ENCODE data around the gene BTAF1.

The BTAF1 gene

GRCh38 chr10:91908337-91909116, 15.0 kb upstream of the BTAF1 start:
- peak; percentile 49 for DNase-seq (ENCODE audit: low read depth)

DNA sequence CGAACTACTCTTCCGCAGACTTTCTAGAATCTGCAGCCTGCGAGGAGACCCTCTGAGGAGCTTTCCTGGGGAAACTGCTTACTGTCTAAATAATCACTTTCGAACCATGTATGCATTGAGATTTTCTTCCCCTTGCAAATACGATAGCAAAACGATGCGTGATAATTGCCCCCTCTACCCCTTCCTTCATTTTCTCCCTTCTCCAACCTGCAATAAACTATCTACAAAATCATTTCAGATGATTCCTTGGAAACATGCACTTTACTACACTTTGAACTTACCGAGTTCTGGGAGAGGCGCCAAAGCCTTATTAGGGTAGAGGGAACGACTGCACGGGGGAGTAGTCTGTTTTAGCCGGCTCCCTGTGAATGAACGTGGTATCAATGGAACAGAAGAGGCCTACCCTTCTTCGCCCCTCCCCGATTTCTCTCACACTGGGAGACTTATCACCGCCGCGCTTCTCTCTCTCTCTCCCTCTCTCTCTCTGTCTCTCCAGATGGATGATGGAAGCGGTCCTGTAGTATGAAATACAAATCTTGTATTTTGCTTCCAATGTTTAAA, 14.4 kb upstream of the BTAF1 start, which contains the start of gene FGFBP3:
Gene FGFBP3 (minus strand): TSS at position 370 of the 561 bp plus-strand sequence. CDS start 517 bp downstream, outside the sequence.
- DNase-seq (ENCODE audit: low read depth) = no peak

DNA sequence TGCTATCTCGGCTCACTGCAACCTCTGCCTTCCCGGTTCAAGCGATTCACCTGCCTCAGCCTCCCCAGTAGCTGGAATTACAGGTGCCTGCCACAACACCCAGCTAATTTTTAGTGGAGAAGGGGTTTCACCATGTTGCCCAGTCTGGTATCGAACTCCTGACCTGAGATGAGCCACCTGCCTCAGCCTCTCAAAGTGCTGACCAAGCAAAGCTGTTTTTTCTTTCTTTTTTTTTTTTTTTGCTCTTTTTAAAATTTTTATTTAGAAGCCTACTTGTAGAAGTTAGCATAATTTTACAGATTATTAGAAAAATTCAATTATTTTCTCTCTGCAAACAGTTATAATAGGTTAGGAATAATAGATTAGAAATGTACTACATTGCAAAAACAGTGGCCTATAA, 13.1 kb upstream of the BTAF1 start:
- DNase-seq (ENCODE audit: low read depth) = no peak

GRCh38 chr10:91919651-91920050, 3.9 kb upstream of the BTAF1 start:
- DNase-seq (ENCODE audit: low read depth) = no peak

DNA sequence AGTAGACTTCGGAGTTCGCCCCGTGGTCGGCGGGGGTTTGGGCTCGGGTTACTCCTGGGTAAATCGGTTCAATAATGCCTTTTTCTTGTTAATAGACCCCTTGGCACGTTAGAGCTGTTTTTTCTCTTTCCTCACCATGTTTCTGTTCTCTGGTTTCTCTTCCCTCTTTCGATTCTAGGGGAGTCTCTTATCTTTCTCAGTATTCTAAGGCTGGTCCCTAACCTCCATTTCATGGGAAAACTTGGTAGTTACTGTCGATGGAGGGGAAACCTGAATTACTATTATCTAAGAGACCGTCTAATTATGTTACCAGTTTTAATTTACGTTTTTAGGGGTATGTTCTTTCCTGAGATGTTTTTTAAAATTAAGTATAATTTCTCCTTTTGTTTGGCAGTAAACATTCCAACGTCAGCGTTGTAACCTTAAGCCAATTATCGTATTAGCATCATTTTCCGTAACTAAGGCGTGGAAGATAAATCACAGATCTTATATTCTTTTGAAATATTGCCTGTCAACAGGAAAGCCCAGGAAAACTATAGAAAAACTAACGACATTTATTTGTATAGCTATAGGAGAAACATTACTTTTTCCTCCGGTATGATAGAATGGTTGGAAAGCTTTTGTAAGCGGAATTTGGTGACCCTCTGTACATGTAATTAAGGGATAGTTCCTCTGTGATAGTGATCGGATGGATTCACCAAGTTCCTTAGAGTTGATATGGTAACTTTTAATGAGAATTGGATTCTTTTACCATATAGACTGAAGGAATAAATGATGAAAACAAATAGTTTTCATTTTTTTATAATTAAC, 847 bp downstream of the BTAF1 start:
- no peak for DNase-seq (ENCODE audit: low read depth)

GRCh38 chr10:91925022-91925320, 1.4 kb downstream of the BTAF1 start:
- DNase-seq (ENCODE audit: low read depth) = no peak

DNA sequence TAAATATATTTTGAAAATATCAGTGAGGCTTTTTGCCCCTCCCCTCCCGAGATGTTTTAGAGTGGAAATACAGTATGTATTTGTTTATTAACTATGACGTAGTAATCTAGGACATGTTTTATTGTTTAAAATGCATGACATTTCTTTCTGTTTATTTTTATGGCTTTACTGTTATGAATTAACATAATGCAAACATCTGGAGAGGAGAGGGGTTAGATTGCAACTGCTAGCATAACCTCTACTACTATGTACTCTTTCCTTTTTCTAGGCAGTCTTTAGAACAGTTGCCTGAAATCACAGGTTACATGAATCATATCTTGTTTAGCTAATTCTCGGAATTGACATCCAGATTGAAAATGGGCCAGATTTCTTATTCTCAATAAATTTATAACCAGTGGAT, 7.4 kb downstream of the BTAF1 start:
- DNase-seq (ENCODE audit: low read depth) = no peak

DNA sequence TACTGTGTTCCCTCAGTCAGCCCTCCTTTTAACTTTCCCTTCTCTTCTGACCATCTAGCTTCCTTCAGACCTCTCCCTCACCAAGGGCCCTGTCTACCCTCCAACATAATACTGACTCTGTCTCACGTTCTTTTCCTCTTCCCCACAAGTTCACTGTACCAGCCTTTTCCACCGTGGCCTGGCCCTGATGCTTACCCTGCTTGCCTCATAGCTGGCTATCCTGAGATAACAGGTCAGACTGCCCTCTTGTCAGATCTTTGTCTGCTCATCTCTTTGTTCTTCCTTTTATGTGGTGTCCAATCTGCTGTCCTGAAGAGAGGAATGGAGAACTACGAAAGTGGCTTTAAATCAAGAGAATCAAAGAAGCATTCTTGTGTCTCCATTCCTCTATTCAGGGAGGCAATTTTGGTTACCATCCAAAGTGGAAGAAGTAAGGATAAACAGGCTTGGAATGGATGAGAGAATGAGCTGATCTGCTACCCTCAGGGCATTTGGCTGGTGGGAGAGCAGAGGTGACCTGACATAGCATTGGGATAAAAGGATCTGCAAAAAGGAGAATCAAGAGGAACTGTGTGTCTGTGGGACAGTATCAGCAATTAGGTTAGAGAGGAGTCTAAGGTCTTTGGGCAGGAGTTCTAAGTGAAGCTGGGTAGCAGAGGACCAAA, 8.1 kb downstream of the BTAF1 start:
- DNase-seq (ENCODE audit: low read depth) = no peak

DNA sequence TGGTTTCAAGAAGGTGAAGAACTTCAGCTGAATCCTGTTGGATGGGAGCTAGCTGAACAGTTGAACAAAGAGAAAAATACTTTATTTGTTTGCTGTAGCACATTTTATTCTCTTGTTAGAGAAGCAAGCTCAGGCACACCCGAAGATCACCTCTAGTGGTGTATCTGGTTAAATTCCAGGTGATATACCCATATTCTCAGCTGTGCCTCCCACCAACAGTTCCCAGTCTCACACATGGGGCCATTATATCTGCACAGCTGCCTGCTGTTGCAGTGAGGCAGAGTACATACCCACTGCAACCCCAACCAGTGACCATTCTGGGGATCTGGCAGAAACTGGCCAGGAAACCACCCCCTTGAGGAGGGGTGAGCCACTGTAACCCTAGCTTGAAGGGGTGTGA, 9.2 kb downstream of the BTAF1 start:
- DNase-seq (ENCODE audit: low read depth) = no peak

GRCh38 chr10:91935886-91936285, 12.3 kb downstream of the BTAF1 start:
- no peak for DNase-seq (ENCODE audit: low read depth)

DNA sequence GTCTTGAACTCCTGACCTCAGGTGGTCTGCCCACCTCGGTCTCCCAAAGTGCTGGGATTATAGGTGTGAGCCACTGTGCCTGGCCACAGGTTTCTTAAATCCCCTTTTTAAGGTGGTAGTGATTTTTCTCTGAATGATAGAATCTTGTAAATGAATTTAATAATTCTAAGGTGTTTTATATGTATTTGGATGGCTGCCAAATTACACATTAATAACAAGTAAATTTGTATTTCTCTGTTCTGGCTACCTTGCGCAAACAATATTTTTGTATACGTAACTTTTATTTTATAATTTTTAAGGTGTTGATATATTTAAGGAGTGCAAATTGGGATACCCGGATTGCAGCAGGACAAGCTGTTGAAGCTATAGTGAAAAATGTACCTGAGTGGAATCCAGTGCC, 16.1 kb downstream of the BTAF1 start:
- DNase-seq (ENCODE audit: low read depth) = no peak

GRCh38 chr10:91941426-91941825, 17.9 kb downstream of the BTAF1 start:
- DNase-seq (ENCODE audit: low read depth) = no peak

DNA sequence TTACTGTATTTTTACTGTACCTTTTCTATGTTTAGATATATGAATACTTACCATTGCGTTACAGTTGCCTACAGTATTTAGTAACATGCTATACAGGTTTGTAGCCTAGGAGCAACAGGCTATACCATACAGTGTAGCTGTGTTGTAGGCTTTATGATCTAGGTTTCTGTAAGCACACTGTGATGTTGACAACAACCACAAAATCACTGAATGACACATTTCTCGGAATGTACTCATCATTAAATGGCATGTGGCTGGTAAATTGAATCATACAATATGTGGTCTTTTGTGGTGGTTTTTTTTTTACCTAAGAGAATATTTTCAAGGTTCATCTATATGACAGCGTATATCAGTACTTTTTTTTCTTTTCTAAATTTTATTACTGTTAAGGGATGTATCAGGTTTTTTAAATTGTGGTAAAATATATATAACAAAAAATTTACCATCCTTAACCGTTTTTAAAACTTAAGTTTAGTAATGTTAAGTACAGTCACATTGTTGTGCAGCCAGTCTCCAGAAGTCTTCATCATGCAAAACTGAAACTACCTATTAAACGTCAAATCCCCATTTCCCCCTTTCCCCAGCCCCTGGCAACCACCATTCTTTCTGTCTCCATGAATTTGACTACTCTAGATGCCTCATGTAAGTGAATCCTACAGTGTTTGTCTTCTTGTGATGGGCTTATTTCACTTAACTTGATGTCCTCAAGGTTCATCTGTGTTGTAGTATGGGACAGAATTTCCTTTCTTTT, 21.5 kb downstream of the BTAF1 start:
- DNase-seq (ENCODE audit: low read depth) = no peak

DNA sequence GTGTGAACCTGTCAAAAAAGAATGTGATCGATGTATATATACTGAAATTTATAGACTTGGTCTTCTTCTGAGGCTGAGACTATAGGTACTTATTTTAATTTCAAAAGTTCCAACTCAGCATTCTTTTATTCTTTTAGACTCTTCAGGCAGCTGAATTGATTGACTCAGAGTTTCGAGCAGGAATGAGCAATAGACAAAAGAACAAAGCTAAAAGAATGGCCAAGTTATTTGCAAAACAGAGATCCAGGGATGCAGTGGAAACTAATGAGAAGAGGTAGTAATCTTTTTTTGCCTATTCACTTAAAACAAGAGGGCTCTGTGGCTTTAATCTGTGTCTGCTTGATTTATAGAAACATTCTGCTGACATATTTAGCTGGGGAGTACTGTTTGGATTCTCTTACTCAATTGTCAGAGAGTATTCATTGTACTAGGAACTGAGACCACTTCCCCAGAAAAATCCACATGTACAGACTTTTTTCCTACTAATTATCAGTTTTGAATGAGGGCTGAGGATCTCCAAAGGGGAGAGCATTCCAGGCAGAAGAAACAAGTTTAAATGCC, 30.1 kb downstream of the BTAF1 start:
- DNase-seq (ENCODE audit: low read depth) = no peak

GRCh38 chr10:91955114-91955513, 31.5 kb downstream of the BTAF1 start:
- no peak for DNase-seq (ENCODE audit: low read depth)

GRCh38 chr10:91957091-91957490, 33.5 kb downstream of the BTAF1 start:
- DNase-seq (ENCODE audit: low read depth) = no peak

GRCh38 chr10:91969297-91969696, 45.7 kb downstream of the BTAF1 start:
- DNase-seq (ENCODE audit: low read depth) = no peak

DNA sequence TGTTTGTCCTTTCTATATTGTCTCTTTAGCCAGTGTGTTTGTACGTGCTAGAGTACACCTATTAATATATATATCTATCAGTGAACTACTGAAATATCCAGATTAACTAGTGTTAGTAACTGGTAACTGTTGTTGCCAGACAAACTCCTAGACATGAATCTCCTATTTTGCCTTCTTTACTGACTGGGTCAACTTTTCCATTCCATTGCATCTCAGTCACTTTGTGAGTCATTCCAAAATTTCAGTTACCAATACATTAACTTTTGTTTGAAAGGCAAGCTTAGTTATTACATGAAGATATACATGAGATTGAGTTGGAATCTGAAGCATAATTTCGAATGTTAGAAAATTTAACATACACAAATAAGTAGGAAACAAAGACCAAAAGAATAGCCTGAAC, 51.4 kb downstream of the BTAF1 start:
- DNase-seq (ENCODE audit: low read depth) = no peak

GRCh38 chr10:91975438-91975837, 51.9 kb downstream of the BTAF1 start:
- DNase-seq (ENCODE audit: low read depth) = no peak

DNA sequence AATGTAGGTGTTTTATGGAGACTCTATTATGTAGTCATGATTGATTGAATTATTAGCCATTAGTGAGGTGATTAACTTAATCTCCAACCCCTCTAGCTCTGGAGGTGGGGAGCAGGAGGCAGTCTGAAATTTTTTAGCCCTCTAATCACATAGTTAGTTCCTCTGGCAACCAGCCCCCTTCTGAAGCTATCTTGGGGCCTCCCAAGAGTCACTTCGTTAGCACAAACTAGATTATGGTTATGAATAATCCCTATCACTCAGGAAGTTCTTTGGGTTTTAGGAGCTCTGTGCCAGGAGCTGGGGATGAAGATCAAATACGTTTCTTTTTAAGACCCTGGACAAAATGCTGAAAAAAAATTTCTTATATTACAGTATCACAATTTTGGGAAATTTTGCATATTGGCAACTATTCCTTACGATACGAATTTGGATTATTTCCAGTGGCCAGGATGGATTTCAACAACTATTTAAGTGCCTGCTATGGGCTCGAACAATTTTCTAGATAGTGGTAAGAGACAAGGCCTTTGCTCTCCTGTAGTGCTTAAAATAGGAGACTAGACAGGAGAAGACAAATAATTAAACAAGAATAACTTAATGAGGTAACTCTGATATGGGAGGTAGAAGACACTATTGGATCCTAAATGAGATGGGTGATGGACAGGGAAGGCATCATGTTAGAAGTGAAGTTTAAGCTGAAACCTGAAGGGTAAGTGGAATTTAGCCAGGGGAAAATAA, 52.9 kb downstream of the BTAF1 start:
- DNase-seq (ENCODE audit: low read depth) = no peak

DNA sequence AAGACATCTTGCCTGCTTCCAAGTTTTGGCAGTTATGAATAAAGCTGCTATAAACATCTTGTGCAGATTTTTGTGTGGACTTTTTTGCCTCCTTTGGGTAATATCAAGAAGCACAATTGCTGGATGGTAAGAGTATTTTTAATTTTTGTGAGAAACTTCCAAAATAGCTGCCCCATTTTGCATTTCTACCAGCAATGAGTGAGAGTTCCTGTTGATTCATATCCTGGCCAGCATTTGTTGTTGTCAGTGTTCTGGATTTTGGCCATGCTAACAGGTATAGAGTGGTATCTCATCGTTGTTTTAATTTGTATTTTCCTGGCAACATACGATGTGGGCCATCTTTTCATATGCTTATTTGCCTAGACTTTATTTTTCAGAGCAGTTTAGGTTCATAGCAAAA, 53.9 kb downstream of the BTAF1 start:
- DNase-seq (ENCODE audit: low read depth) = no peak
